KOPT-K1 (cell line): Measurements from ENCODE around the gene CPM.

Experiments
- H3K27ac ChIP-seq: fragments of 200-600 bp; sonication (generic); 2 replicates; pipeline ENCODE4 v1.5.1; 2016; ENCODE audit warnings: antibody characterized with exemption, mild to moderate bottlenecking, low read depth, low read length; ENCODE audit not compliant: poor library complexity, severe bottlenecking
- H3K36me3 ChIP-seq: fragments of 200-600 bp; sonication (generic); 2 replicates; pipeline ENCODE4 v1.5.1; 2017; ENCODE audit warnings: antibody characterized with exemption, mild to moderate bottlenecking, low read length, moderate library complexity; ENCODE audit not compliant: insufficient read depth
- H3K9me3 ChIP-seq: fragments of 200-600 bp; sonication (generic); 2 replicates; pipeline ENCODE4 v1.5.1; 2017; ENCODE audit warnings: antibody characterized with exemption, low read length, mild to moderate bottlenecking; ENCODE audit not compliant: insufficient read depth, poor library complexity, severe bottlenecking

The CPM gene

DNA sequence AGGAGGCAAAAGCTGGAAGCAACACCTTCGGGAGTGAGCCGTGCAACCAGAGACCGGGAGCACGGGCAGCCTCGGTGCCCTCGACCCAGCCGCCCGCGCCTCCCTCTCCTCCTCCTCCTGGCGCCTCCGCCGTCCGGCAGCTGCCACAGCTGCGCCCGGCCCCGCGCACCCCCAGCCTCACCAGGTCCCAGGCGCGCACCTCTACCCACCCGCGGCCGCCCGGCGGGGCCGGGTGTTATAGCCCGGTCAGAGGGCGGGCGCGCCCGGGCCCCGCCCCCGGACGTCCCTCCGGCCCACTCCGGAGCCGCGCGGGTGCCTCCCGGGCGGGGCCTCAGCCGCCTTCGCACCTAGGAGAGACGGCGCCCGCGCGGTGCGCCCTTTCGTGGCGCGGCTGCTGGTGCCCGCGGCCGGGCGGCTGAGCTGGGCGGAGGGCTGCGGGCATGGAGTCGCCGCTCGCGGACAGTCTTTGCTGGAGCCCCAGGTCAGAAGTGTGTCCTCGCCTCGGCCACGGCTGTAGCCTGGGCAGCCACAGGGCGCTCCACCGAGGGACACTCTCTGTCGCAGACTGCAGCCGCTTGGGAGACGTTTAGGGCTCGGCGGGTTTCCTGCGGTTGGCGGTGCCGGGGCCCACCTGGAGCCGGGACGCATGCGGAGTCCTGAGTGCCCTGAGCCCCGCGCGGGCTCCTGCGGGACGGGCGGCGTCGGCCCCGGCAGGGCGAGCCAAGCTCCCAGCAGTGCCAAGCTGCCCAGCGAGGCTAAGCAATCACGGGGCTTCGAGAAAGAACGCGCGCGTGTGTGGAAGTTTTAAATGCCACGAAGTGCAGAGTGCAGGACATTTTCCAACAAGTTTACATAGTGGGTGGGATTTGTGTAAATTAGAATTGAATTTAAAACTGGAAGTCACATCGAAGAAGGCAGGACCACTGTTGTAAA, at the start of gene CPM:
CPM (minus strand) TSS at position 211 of the 933 bp plus-strand sequence. CDS start 334 bp downstream, outside the sequence.
- no peaks in the 10 kb centered on the region for H3K36me3 ChIP-seq
- H3K9me3 ChIP-seq: peaks cover 6% of the 10 kb centered on the region
- no peak within 1 kb of the TSS for H3K27ac ChIP-seq

DNA sequence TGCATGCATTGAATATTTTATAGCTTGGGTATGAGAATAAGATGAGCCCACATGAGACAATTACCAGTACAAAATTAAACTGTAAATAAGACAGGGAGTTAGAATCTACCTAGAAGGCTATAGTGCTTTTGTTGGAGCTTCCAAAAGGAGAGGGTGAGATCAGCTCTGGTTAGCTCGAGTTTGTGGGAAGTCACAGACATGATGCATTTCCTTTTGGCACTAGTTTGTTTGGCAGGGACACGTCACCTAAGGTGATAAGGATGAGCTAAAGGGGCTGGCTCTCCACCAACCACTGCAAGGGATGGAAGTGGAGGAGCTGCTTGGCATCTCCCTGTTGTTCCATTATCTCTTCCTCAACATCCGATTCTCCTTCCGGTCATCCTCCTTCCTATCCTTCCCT, 48.5 kb upstream of the CPM start:
- Histone ChIP-seq H3K27ac (no peak overlapping the region), H3K9me3 (peaks cover 18% of the 10 kb centered on the region), H3K36me3 (no peaks in the 10 kb centered on the region)

DNA sequence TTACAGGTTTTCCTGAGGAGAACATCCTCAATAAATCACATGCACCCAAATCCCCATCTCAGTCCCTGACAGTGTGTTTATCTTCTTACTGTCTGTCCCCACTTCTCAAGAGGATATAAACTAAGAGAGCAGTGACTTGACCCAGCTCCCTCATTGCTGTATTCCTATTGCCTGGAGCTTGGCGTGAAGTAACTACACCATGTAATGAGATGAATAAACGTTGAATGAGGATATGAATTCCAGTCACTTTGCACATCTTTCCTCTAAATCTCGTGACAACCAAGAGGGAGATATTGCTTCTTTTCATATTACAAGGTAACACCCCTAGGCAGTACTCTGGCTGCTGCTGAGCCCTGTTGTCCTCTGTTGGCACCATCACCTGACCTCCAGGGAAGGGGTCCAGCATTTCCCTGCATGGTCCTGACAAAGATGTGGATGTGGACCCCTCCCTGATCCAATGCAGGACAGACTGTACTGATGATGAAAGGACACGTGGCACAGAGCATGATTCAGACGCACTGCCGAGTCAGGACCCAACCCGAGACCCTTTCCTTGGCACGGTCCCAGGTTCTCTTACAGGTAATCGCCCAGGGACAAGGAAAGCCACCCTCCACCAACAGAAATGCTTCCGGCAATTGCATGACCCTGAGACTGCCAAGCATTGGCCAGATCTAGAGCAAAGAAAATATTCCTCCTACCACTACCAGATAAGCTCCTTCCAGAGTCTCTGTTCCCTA, 47.7 kb upstream of the CPM start:
- no peaks in the 10 kb centered on the region for H3K36me3 ChIP-seq
- H3K27ac ChIP-seq: no peak overlapping the region

GRCh38 chr12:68978678-68979077, 45.7 kb upstream of the CPM start:
- H3K36me3 ChIP-seq: no peaks in the 10 kb centered on the region
- H3K27ac ChIP-seq: no peak overlapping the region
- peaks cover 18% of the 10 kb centered on the region for H3K9me3 ChIP-seq

More for the DNA sequence above, 47.7 kb upstream of the CPM start:
- H3K9me3 ChIP-seq: peaks cover 18% of the 10 kb centered on the region

DNA sequence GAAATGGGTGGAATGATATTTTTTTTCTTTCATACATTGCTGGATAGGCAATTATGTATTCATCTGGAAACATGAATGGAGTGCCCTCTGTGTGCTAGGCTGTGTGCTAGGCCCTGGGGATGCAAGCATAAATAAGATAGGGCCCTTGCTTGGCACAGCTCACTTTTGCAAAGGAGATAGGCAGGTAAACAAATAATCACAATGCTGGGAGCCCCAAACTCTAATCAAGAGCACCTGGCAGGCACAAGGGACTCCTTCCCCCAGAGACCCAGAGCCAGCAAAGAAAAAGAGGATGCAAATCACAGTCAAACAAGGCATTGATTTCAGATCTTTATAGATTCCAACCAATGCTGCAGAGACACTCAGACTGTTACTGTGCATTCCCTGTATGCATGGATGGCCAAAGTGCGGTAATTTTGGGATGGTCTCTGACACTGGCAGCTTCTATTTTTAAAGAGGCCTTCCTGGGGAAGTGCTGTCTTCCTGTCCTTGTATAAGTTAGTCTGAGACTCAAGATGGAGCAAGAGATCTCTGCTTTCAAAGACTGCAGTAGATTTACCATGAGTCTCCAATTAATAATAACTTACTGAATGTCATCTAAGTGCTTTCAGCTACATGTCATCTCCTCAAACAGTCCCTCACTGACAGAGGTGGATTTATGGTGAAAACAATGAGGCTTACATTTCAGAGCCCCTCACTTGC, 45.1 kb upstream of the CPM start:
- Histone ChIP-seq H3K36me3 (no peaks in the 10 kb centered on the region), H3K9me3 (peaks cover 12% of the 10 kb centered on the region), H3K27ac (peak overlapping the region; percentile 26)

- H3K9me3 ChIP-seq: peaks cover 5% of the 10 kb centered on the region
- no peaks in the 10 kb centered on the region for H3K36me3 ChIP-seq
- peak overlapping the region; percentile 10 for H3K27ac ChIP-seq
Measured at GRCh38 chr12:68977335-68977734, 44.4 kb upstream of the CPM start.

GRCh38 chr12:68976395-68976841, 43.4 kb upstream of the CPM start:
- Histone ChIP-seq H3K27ac (no peak overlapping the region), H3K36me3 (no peaks in the 10 kb centered on the region), H3K9me3 (peaks cover 2% of the 10 kb centered on the region)

- Histone ChIP-seq H3K27ac (no peak overlapping the region), H3K36me3 (no peaks in the 10 kb centered on the region), H3K9me3 (no peaks in the 10 kb centered on the region)
Measured at GRCh38 chr12:68975811-68976210, 42.8 kb upstream of the CPM start.

- no peak overlapping the region for H3K27ac ChIP-seq
- H3K36me3 ChIP-seq: no peaks in the 10 kb centered on the region
- H3K9me3 ChIP-seq: no peaks in the 10 kb centered on the region
Measured at GRCh38 chr12:68972595-68972994, 39.6 kb upstream of the CPM start.

- H3K27ac ChIP-seq: no peak overlapping the region
- no peaks in the 10 kb centered on the region for H3K36me3 ChIP-seq
- no peaks in the 10 kb centered on the region for H3K9me3 ChIP-seq
Measured at GRCh38 chr12:68971404-68971803, 38.4 kb upstream of the CPM start.

DNA sequence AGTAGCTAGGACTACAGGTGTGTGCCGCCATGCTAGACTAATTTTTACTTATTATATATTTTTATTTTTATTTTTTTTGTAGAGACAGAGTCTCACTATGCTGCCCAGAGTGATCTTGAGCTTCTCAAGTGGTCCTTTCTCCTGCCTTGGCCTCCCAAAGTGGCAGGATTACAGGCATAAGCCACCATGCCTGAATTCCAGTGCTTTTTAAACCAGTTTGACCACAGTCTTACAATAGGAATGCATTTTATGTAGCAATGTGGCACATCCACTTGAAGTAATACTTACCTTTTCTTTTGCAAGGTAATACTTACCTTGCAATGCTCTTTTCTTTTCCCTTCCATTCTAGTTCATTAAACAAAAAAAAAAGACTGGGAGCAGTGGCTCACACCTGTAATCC, 38.0 kb upstream of the CPM start:
- Histone ChIP-seq H3K9me3 (no peaks in the 10 kb centered on the region), H3K27ac (no peak overlapping the region), H3K36me3 (no peaks in the 10 kb centered on the region)

GRCh38 chr12:68970306-68970705, 37.3 kb upstream of the CPM start:
- no peak overlapping the region for H3K27ac ChIP-seq

DNA sequence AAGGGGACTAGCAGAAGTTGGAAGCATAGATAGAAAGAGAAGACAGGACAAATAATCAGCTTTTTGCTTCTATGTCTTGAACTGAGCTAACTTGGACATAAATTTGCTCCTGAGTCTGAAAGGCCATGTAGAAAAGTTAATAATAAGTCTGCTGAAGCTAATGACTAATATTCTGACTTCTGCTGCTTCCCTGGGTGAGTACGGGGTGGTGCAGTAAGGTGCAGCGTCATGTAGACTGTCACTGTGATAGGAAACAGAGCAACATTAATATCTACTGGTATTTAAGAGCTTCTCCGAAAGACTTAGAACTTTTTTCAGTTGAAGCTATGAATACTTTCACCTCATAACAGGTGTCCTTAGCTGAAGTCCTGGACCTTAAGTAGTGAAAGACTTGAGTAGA, 34.1 kb upstream of the CPM start:
- H3K27ac ChIP-seq: no peak overlapping the region
- H3K36me3 ChIP-seq: no peaks in the 10 kb centered on the region
- H3K9me3 ChIP-seq: no peaks in the 10 kb centered on the region

More at GRCh38 chr12:68970306-68970705, 37.3 kb upstream of the CPM start:
- H3K36me3 ChIP-seq: no peaks in the 10 kb centered on the region
- no peaks in the 10 kb centered on the region for H3K9me3 ChIP-seq

- Histone ChIP-seq H3K9me3 (no peaks in the 10 kb centered on the region), H3K36me3 (no peaks in the 10 kb centered on the region), H3K27ac (no peak overlapping the region)
Measured at GRCh38 chr12:68963856-68964745, 31.1 kb upstream of the CPM start.
